GM19395 (cell line): ENCODE data around the gene FLII.
"Not testable (repeated sequence)": the region's sequence is repeated elsewhere in the genome, so short reads cannot be mapped to it uniquely, and the experiment has no call there.

ENCODE experiments used
- ATAC-seq: cut with Tn5 transposase; IDR thresholded peaks from one replicate; pipeline ENCODE4 v1.9.1; 2021; ENCODE audit warnings: mild to moderate bottlenecking, moderate library complexity; ENCODE audit not compliant: unreplicated experiment

Gene FLII

DNA sequence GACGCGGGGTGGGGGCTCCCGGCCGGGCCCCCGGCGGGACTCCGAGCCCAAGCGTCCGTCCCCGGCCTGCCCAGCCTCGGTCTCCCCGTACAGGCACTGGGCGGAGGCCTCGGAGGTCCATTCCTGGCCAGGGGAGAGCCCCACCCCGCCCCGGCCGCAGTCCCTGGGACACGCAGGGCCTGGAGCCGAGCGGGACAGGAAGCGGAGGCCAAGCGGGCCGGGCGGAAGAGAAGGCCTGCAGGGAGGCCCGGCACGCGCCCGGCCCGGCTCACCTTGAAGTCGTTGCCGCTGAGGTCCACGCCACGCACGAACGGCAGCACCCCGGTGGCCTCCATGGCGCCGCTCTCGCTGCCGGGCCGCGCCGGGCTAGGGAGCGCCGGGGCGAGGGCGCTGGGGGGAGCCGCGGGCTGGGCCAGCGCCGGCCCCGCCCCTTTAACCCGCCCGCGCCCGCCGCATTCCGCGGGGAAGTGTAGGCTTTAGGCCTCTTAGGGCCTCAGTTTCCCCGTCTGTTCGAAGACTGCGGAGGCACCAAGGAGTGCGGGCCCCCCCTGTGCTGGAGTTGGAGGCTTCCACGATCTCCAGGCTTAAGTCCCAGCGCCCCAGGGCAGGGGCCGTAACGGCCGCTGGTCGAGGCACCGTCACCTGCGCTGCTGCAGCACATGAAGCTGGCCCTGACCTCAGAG lies at the start of gene FLII:
FLII (minus strand) TSS at position 383 of the 683 bp plus-strand sequence; CDS start at position 335, 48 bp downstream.
- ATAC-seq = no peak

DNA sequence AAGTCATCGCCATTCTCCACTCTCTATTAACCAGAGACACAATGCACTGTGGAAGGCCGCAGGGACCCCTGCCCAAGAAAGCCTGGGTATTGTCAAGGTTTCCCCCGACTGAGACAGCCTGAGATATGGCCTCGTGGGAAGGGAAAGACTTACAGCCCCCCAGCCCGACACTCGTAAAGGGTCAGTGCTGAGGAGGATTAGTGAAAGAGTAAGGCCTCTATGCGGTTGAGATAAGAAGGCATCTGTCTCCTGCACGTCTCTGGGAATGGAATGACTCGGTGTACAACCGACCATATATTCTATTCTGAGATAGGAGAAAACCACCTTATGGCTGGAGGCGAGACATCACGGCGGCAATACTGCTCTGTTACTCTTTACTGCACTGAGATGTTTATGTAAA lies 44.7 kb upstream of the FLII start:
- not testable (repeated sequence) for ATAC-seq

DNA sequence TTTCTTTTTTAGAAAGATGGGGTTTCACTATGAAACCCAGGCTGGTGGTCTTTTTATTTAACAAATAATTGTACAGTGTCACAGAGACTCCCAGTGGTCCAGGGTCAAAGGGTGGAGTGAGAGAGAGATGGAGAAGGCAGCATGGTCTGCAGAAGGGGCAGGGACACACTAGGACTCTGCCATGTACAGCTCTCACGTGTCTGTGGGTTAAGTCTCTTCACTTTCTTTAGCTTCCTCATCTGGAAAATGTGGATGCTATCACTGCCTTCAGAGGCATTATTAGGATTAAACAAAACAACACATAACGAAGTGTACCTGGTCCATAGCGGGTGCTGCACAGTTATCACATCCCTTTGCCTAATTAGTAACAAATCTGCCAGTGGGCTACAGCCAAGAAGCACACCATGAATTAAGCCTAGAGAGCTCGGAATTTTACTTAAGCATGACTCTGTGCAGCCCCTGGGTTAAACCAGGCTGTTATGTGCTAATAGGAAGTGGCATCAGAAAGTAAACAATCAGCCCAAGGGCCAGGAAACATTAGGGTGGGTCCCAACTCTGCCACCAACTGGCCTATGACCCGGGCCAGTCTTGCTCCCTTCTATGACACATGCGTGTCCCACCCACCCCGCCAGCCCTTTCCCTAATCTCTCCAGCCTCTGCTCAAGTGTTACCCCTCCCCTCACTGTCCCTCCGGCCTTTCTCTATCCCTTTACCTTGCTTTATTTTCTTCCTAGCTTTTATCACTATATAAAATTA lies 42.4 kb upstream of the FLII start:
- no peak for ATAC-seq

DNA sequence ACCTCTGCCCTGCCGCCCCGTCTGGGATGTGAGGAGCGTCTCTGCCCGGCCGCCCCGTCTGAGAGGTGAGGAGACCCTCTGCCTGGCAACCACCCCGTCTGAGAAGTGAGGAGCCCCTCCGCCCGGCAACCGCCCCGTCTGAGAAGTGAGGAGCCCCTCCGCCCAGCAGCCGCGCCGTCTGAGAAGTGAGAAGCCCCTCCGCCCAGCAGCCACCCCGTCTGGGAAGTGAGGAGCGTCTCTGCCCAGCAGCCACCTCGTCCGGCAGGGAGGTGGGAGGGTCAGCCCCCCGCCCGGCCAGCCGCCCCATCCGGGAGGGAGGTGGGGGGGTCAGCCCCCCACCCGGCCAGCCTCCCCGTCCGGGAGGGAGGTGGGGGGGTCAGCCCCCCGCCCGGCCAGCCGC lies 39.5 kb upstream of the FLII start:
- not testable (repeated sequence) for ATAC-seq

DNA sequence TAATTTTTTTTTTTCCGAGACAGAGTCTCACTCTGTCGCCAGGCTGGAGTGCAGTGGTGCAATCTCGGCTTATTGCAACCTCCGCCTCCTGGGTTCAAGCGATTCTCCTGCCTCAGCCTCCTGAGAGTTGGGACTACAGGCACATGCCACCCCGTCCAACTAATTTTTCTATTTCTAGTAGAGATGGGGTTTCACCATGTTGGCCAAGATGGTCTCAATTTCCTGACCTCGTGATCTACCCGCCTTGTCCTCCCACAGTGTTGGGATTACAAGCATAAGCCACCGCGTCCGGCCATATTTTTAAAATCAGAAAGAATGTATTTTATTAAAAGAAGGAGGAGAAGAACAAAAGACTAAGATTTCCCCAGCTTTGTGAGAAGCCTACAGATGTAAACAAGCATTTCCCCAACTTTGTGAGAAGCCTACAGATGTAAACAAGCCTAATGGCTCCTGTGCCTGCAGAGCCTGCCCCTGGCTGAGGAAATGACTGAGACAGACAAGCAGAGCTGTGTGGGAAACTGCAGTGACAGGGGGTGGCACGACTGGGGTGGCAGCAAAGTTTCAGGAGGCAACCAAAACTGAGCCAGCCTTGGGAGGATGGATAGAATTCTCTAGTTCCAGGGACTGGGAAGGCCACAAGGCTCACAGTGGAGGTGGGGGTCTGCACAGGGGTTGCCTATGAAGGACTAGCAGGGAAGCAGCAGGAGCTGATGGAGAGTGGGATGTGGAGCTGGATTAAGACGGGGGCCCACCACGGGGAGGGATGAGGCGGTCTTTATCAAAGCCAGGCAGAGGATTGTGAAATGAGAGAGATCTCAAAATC lies 33.4 kb upstream of the FLII start:
- ATAC-seq = no peak

DNA sequence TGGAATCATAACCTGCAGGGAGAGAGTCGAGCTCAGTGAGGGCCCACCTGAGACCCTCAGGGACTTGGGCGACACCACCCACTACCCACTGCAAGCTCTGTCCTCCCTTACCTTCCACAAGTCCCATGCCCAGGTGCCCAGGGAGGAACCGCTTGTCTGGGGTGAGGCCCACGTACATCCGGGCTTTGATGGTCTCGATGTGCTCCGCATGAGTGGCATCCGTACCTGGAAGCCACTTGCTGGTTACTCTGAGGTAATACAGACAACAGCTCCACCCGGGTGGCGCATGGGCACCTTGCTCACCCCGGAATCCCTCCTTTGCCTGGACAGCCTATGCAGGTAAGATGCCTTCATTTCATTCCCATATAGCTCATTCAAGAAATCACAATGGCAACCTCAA lies 26.8 kb upstream of the FLII start:
- ATAC-seq = no peak

DNA sequence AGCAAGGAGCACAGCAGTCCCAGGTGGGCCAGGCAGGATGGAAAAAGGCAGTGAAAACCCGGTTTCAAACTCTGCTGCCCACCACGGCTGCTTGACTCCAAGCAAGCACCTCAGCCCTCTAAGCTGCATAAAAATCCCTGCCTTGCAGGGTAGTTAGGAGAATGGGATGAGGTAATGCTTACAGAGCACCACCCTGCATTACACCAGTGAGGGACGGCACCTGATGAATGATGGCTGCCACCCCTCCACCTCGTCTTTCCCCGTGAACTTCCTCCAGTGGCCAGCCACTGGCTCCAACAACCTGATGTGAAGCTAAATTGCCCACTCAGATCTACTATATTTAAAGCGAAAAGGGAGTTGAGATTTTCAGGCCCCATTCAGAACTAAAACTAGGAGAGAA lies 23.2 kb upstream of the FLII start:
- no peak for ATAC-seq

DNA sequence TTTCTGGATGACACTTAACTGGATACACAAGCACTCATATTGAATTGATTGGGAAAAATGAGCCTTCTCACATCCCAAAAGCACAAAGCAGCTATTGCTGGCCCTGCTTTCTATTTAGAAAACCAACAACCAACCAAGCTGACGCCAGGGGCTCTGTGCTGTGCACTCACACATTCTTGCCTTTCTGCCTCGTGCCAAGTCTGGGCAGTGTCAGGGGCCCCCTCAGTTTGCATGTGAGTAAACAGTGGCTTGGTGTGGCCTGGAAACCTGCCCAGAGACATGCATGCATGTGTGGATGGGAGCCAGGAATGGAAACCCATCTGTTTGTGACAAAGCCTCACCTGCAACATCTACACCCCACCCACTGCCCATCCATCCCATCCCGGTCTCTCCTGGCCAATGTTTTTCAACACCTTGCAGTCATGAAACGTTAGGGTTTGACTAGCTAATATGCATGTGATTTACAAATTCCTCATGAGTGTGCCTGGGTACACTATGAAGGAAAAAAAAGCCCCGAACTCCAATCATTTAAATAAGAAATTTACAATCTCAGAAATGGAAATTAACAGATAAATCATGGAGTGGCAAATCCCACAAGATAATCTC lies 22.3 kb upstream of the FLII start:
- no peak for ATAC-seq

DNA sequence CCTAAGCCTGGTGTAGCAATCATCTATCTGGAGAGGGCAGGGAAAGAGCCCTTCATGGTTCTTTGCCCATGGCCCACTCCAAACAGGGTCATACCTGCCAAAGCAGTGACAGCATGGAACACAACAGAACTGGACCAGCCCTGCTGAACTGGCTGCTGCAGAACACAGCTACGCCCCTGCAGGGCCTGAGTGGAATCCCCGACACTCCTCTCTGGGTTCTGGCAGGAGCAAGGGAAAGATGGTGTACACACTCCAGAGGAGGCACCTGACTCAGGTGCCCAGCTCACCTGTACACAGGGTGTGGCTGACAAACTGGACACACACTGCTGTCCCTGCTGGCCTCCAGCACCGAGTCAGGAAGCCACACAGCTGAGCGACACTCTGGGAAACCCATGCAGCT lies 21.7 kb upstream of the FLII start:
- no peak for ATAC-seq

DNA sequence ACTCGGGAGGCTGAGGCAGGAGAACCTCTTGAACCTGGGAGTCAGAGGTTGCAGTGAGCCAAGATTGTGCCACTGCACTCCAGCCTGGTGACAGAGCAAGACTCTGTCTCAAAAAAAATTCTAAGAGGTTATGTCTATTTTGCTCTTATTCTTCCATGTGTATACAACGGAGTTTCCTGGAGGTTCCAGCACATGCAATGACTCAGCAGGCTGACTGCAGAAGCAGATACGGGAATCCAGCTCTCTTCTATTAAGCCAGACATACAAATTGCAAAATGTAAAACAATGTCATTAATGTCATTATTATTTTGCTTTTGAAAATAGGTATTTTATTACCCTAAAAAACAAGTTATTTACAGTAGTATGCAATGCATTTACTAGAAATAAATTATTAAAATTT lies 20.3 kb upstream of the FLII start:
- no peak for ATAC-seq

DNA sequence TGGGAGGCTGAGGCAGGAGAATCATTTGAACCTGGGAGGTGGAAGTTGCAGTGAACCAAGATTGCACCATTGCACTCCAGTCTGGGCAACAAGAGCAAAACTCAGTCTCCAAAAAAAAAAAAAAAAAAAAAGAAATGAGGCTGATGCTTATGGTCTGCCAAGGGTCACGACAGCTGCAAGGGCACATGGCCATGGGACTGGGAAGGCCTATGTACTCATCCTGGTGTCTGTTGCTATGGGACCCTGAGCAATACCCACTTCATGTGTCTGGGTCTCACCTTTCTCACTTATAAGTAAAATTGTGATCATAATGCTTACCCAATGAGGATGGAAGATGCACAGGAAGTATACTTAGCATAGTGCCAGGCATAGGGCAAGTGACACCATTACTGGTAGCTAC lies 18.5 kb upstream of the FLII start:
- ATAC-seq = no peak

DNA sequence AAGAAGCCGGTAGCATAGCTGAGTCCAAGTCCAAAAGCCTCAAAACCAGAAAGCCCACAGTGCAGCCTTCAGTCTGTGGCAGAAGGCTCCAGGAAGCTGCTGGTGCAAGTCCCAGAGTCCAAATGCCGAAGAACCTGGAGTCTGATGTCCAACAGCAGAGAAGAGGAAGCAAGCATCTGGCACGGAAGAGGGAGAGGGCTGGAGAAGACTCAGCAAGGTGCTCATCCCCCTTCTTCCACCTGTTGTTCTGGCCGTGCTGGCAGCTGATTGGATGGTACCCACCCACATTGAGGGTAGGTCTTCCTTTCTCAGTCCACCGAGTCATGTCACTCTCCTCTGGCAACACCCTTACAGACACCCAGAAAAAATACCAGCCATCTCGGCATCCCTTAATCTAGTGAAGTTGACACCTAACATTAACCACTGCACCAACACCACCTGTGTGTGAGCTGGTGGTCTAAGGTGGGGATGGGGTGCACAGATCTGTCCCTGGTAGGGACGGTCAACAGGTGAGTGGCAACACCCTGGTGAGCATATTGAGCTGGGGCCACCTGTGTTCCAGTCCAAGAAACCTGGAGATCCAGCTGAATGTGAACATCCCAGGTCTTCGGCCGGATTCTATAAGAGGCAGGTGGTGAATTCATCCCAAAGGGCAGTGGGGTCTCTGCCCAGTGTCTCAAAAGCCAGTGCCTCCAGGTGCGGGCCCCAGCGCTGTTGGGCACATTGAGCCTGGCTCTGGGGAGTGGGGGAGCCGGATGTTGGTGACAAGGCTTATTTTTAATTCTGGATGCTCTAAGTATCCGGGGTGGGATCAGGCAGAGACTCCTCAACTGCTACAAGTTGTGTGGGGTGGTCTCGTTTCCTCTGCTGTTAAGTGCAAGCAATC lies 11.8 kb upstream of the FLII start:
- ATAC-seq = no peak

DNA sequence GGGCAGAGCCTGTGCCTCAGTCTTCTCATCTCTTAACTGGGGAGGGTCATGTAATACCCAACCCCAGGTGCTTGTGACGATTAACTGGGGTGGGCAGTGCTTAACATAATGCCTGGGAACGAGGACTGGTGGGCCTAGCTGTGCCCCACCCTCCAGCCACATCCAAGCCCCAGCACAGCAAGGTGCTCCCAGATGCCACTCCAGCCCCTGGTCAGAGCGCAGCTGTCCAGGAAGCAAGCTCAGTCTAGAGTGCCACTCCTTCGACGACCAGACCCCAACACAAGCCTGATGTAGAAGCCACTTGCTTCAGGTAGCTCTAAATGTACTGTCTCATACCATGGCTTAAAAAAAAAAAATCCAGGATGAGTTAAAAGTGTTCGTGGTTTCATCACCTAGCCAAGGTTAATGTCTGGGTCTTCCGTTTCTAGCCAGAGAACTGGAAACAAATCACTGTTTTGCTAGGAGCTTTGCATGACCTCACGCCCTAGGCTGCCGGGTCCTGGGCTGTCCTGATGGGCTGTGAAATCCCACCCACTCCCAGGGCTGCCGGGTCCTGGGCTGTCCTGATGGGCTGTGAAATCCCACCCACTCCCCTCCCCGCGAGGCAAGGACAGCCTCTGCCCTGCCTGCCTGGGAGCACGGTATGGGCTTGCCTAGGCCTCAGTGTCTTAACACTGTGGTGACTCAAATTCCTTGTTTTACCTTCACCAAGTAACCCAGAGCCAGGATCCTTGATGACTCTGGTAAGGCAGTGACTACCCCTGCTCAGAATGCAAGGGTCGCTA lies 9.6 kb upstream of the FLII start:
- ATAC-seq = no peak

DNA sequence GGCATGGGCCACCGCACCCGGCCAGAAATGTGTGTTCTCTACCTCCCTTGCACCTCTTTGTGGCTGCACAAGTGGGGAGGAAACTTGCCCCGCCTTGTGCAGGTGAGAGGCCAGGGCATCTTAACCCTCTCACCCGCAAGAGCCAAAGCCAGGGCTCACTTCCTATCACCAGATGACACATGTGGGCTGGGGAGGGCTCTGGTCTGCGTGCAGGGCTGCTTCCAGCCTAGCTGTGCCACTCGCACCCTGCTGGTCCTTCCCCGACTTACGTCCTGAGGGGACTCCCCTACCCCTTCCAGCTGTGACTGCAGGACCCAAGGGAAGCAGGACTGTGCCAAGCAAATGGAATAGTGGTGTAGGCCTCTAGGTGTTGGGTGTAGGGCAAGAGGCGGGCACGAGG lies 8.8 kb upstream of the FLII start:
- no peak for ATAC-seq

DNA sequence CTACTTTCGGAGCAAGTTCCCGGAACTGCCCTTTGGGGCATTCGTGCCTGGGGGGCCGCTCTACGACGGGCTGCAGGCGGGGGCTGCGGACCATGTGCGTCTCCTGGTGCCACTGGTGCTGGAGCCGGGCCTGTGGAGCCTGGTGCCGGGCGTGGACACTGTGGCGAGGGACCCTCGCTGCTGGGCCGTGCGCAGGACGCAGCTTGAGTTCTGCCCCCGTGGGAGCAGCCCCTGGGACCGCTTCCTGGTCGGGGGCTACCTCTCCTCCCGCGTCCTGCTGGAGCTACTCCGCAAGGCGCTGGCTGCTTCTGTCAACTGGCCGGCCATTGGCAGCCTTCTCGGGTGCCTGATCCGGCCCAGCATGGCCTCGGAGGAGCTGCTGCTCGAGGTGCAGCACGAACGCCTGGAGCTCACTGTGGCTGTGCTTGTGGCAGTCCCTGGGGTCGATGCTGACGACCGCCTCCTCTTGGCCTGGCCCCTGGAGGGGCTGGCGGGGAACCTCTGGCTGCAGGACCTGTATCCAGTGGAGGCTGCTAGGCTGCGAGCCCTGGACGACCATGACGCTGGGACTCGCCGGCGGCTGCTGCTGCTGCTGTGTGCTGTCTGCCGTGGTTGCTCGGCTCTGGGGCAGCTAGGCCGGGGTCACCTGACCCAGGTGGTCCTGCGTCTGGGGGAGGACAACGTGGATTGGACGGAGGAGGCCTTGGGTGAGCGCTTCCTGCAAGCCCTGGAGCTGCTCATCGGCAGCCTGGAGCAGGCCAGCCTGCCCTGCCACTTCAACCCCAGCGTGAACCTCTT lies 5.5 kb upstream of the FLII start:
- no peak for ATAC-seq

DNA sequence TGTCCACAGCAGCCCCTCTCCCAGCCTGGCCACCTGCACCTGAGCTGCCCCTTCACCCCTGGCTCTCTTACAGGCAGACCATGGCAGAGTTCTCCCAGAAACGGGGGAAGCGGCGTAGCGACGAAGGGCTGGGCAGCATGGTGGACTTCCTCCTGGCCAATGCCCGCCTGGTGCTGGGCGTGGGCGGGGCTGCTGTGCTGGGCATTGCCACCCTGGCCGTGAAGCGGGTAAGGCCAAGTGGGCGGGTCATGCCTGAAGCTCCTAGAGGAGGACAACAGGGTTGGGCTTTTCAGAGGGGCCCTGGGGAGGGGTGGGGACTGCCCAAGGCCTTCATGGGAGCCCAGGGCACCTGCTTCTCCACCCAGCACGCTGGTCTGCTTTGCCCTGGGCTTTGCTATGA lies 4.1 kb upstream of the FLII start:
- no peak for ATAC-seq

DNA sequence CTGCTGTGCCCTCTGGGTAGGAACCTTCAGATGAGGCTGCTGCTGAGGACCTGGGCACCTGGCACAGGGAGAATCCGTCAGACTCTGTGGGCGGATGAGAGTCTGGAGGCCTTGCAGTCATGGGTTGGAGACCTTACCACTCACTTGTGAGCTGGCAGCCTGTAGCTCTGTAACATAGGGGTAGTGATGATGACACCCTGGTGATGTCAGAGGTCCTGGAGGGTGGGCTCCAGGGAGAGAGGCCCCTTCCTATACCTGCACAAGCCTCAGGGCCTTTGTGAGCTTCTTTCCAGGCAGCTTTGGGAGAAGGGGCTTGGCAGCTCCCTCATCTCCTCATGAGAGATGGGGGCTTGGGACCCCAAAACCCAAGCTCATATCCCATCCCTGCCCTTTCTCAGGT lies 3.6 kb upstream of the FLII start:
- no peak for ATAC-seq

DNA sequence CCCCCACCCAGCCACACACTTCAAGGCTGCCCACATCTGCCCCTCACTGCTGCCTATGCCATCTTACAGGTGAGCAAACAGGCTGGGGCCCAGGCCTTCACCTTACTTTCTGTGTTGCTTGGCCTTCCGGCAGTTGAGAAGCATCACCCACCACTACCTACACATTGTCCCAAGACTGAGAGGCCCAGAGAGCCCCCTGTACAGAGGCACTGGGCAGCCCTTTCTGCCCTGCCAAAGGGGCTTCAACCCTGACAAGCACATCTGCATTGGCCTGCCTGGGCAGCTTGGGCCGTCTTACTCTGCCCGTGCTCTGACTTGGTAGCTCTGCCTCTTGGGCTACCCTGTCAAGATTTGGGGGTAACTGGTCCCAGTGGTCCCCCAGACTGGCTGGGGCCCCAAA lies 3.1 kb upstream of the FLII start:
- no peak for ATAC-seq

DNA sequence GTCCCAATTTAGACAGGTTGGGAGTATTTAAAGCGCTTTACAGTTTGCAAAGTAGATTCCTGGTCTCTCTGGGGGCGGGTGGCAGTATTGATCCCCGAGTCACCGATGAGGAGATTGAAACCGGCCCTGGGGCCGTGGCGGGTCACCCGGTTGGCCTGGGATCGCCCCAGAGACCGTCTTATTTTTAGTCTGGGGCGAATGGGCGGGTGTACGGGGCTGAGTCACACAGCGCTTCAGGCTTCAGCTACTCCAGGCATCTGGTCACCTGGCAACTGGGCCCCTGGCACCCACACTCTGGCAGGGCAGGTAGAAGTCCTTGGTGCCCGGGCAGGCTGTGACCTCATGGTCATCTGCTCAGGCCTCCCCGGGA lies 2.6 kb upstream of the FLII start:
- ATAC-seq = no peak
